K562 (cell line): ENCODE measurements around the gene UNC5C. TPM values are rescaled to one million over a fixed set of nuclear protein-coding genes. Genes with fewer than 3 reads are reported as not detected.

Source experiments
- ATAC-seq: fragments of 200-7000 bp; cut with Tn5 transposase; 3 replicates; pipeline ENCODE4 v1.9.1; 2020; ENCODE audit warnings: moderate library complexity
- Bru-seq: library from RNA; stranded (reverse); fragments of 400-500 nt; gene quantifications from one replicate; lab custom pipeline; 2021; lab: Mats Ljungman, UMichigan
- BruChase-seq, 2 experiments: library from RNA; stranded (reverse); fragments of 400-500 nt; gene quantifications; one replicate each; lab custom pipeline; 2021; lab: Mats Ljungman, UMichigan
- BruUV-seq: library from RNA; stranded (reverse); fragments of 400-500 nt; replicated peaks from 2 replicates; lab custom pipeline; 2021; lab: Mats Ljungman, UMichigan
- CTCF ChIA-PET: fragments of 300-600 bp; formaldehyde crosslinking; extraction: SDS; loops from one replicate; lab custom pipeline; 2021; ENCODE audit warnings: low intra/inter-chr PET ratio; lab: Yijun Ruan, JAX
- POLR2A ChIA-PET: fragments of 300-600, 350-650 bp; sonication (Branson Sonifier 250); formaldehyde crosslinking; extraction: SDS; loops from one replicate; lab custom pipeline; 2021; ENCODE audit warnings: antibody characterized with exemption, inconsistent platforms; lab: Yijun Ruan, JAX
- DNase-seq, 4 experiments: peaks; one replicate each; pipeline versions ENCODE4 v3.0.0 to v3.0.0-alpha.2; 2011 to 2018; ENCODE audit warnings: low spot score in 3 of 4, mixed read lengths in 3 of 4; ENCODE audit errors: extremely low read depth in 1 of 4
- FAIRE-seq: peaks from 2 replicates; lab custom pipeline; 2011; peaks lifted over from hg19 to GRCh38; lab: Jason Lieb, UNC
- H2AFZ ChIP-seq: 2 replicates; pipeline ENCODE4 v1.6.0; 2011; ENCODE audit warnings: low read depth, low read length, control low read depth, inconsistent platforms
- H3K27ac ChIP-seq: fragments of 200-600 bp; 3 replicates; pipeline ENCODE4 v1.8.0; 2011; ENCODE audit warnings: low read depth, mild to moderate bottlenecking, control low read depth, inconsistent platforms, low read length, moderate library complexity, mixed read lengths; ENCODE audit errors: extremely low read depth
- H3K27me3 ChIP-seq, 2 experiments: fragments of 300-600 bp in 1 of 2; 2 replicates in 1 of 2; 3 replicates in 1 of 2; pipeline versions ENCODE4 v1.6.0 to v1.8.0; 2011; ENCODE audit warnings: inconsistent platforms in 2 of 2, low read length in 2 of 2, mild to moderate bottlenecking in 1 of 2, mixed read lengths in 1 of 2, moderate library complexity in 1 of 2; ENCODE audit not compliant: control insufficient read depth in 2 of 2, insufficient read depth in 2 of 2
- H3K36me3 ChIP-seq: fragments of 300-600 bp; 3 replicates; pipeline ENCODE4 v1.8.0; 2011; ENCODE audit warnings: mild to moderate bottlenecking, low read length, inconsistent platforms; ENCODE audit not compliant: control insufficient read depth, insufficient read depth
- H3K4me1 ChIP-seq, 2 experiments: fragments of 200-600 bp in 1 of 2; replicated peaks in 1 of 2; 2 replicates in 1 of 2; 3 replicates in 1 of 2; pipeline versions ENCODE4 v1.5.1 to v1.8.0; 2011; ENCODE audit warnings: inconsistent platforms in 2 of 2, low read length in 2 of 2, mild to moderate bottlenecking in 1 of 2, mixed read lengths in 1 of 2, moderate library complexity in 1 of 2; ENCODE audit not compliant: control insufficient read depth in 2 of 2, insufficient read depth in 2 of 2
- H3K4me2 ChIP-seq: 2 replicates; pipeline ENCODE4 v1.6.1; 2011; ENCODE audit warnings: low read length, control low read depth, inconsistent platforms, mixed read lengths; ENCODE audit not compliant: insufficient read depth
- H3K4me3 ChIP-seq: fragments of 200-600 bp; sonication (generic), shearing (Covaris generic); 2 replicates; pipeline ENCODE4 v1.5.1; 2016; ENCODE audit warnings: control low read depth, inconsistent platforms
- H3K79me2 ChIP-seq: fragments of 200-600 bp; 3 replicates; pipeline ENCODE4 v1.8.0; 2011; ENCODE audit warnings: low read length, inconsistent platforms; ENCODE audit not compliant: control insufficient read depth, insufficient read depth
- H3K9ac ChIP-seq, 2 experiments: 2 replicates each; pipeline versions ENCODE4 v1.6.0 to v1.6.1; 2011; ENCODE audit warnings: low read depth in 2 of 2, low read length in 2 of 2, control low read depth in 1 of 2, inconsistent platforms in 1 of 2, mild to moderate bottlenecking in 1 of 2, mixed read lengths in 1 of 2; ENCODE audit not compliant: insufficient read depth in 1 of 2
- H3K9me1 ChIP-seq: one replicate; pipeline ENCODE4 v1.6.0; 2011; ENCODE audit warnings: inconsistent platforms, mild to moderate bottlenecking, low read length, moderate library complexity; ENCODE audit not compliant: control insufficient read depth, insufficient read depth
- H3K9me3 ChIP-seq: replicated peaks from 2 replicates; pipeline ENCODE4 v1.5.1; 2011; ENCODE audit warnings: low read depth, low read length, inconsistent platforms; ENCODE audit not compliant: control insufficient read depth, insufficient read depth
- H4K20me1 ChIP-seq: replicated peaks from 2 replicates; pipeline ENCODE4 v1.6.1; 2011; ENCODE audit warnings: low read length, inconsistent platforms, mixed read lengths; ENCODE audit not compliant: control insufficient read depth, insufficient read depth
- PHF20 ChIP-seq: fragments of 450-650 bp; IDR thresholded peaks from 2 replicates; pipeline ENCODE4 v1.6.1; 2018; ENCODE audit not compliant: partially characterized antibody
- RAD51 ChIP-seq: fragments of 450-650 bp; IDR thresholded peaks from 2 replicates; pipeline ENCODE4 v1.7.1; 2016; ENCODE audit warnings: low read depth, mild to moderate bottlenecking, borderline replicate concordance
- SP1 ChIP-seq: sonication (generic); formaldehyde crosslinking; IDR thresholded peaks from 2 replicates; pipeline ENCODE4 v1.8.1; 2022; ENCODE audit warnings: mild to moderate bottlenecking, missing genetic modification reagents
- ZKSCAN8 ChIP-seq: fragments of 200-800 bp; sonication (Bioruptor generic); IDR thresholded peaks from 2 replicates; pipeline ENCODE4 v1.6.1; 2016; ENCODE audit warnings: missing genetic modification characterization, missing compliant biosample characterization
- ZNF740 ChIP-seq, 3 experiments: fragments of 200-800 bp in 1 of 3; sonication (Bioruptor generic) in 1 of 3; sonication (generic) in 1 of 3; formaldehyde crosslinking in 1 of 3; IDR thresholded peaks; 2 replicates each; pipeline versions ENCODE4 v1.6.1 to v1.8.0; 2016 to 2022; ENCODE audit warnings: mild to moderate bottlenecking in 2 of 3, missing compliant biosample characterization in 2 of 3, missing genetic modification characterization in 2 of 3, missing genetic modification reagents in 1 of 3
- WGBS: fragments of 100-300 bp; shearing (Covaris generic); methylation state at CpG from one replicate; pipeline ENCODE4 v1.1.6; 2016; ENCODE audit warnings: low coverage, mixed read lengths; ENCODE audit not compliant: insufficient coverage; ENCODE audit errors: missing lambda C conversion rate; 5-methylcytosine and 5-hydroxymethylcytosine counted together
- in situ Hi-C: fragments of 300-500 bp; cut with MboI; formaldehyde crosslinking; loops from 4 replicates; pipeline ENCODE4 v1.15.0; 2018; ENCODE audit warnings: inconsistent platforms, mixed read lengths
- intact Hi-C: fragments of 100-400 bp; cut with micrococcal nuclease; formaldehyde crosslinking; loops from 2 replicates; pipeline ENCODE4 v1.14.2; 2022
- long read RNA-seq, 3 experiments: library from polyadenylated mRNA in 2 of 3; library from RNA in 1 of 3; unstranded in 2 of 3; stranded (forward) in 1 of 3; transcript quantifications; one replicate each; pipeline ENCODE4 v2.0.0, GENCODE V29; 2019 to 2022
- polyA minus RNA-seq, 3 experiments: library from RNA; depleted of rRNA, polyadenylated mRNA; stranded (reverse); fragments of >200 nt; gene quantifications; 2 replicates each; pipeline ENCODE4 v1.2.3, GENCODE V29; 2011
- polyA plus RNA-seq, 8 experiments: library from polyadenylated mRNA; depleted of rRNA in 4 of 8; stranded (reverse) in 5 of 8; unstranded in 3 of 8; fragments of >200 nt; fragmentation: Nextera tagmentation in 2 of 8; fragmentation: Illumina TruSeq in 1 of 8; extraction: Ambion mirVana in 2 of 8; extraction: Trizol in 1 of 8; gene quantifications; 2 replicates each; pipeline versions ENCODE4 v1.2.1 to v1.2.3, GENCODE V29; 2011 to 2014; ENCODE audit warnings: inconsistent platforms in 1 of 8, missing spikeins in 1 of 8
- total RNA-seq, 7 experiments: library from RNA; depleted of rRNA in 6 of 7; stranded (reverse); fragments of >200 nt in 6 of 7; fragmentation: Illumina TruSeq in 2 of 7; extraction: Trizol in 2 of 7; gene quantifications; 2 replicates each; pipeline versions ENCODE4 v1.2.1 to v1.2.3, GENCODE V29; 2011 to 2021; ENCODE audit warnings: low replicate concordance in 1 of 7

Gene UNC5C
- total RNA-seq (2011; cell fraction: chromatin; rRNA removed; ENCODE audit: low replicate concordance), result not detected in 2 replicates
- under 0.01 TPM in 1 of 2 replicates, not detected in the other for total RNA-seq (2011; cell fraction: nucleolus; rRNA removed)
- total RNA-seq (2011; cell fraction: nucleoplasm; rRNA removed), result not detected in 2 replicates
- total RNA-seq (2014; rRNA removed), result 0.05 and 0.12 TPM in 2 replicates
- 0.03 and 0.04 TPM in 2 replicates for total RNA-seq (2014; rRNA removed; fragmentation: Illumina TruSeq; extraction: Trizol)
- 0.04 TPM in 2 replicates for total RNA-seq (2015; rRNA removed; fragmentation: Illumina TruSeq; extraction: Trizol)
- 0.02 TPM in 2 replicates for total RNA-seq (2021)
- polyA plus RNA-seq (2011; rRNA removed), result 0.10 and 0.99 TPM in 2 replicates
- 0.01 and 1.0 TPM in 2 replicates for polyA plus RNA-seq (2011; cell fraction: cytosol; rRNA removed)
- 0.11 and 0.98 TPM in 2 replicates for polyA plus RNA-seq (2011; cell fraction: nucleus; rRNA removed)
- polyA plus RNA-seq (2012), result 0.01 and 0.04 TPM in 2 replicates
- polyA plus RNA-seq (2014; fragmentation: Illumina TruSeq; extraction: Trizol), result 0.03 TPM in 1 of 2 replicates, not detected in the other
- under 1 TPM in 1 of 2 experiments, not detected in 1; under 0.01 TPM for polyA plus RNA-seq (2014; fragmentation: Nextera tagmentation; extraction: Ambion mirVana)
- 0.01 TPM in 1 of 2 replicates, not detected in the other for polyA plus RNA-seq (2014; rRNA removed)
- 0.11 and 4.3 TPM in 2 replicates for polyA minus RNA-seq (2011; rRNA and poly(A)+ RNA removed)
- 0.91 TPM in 1 of 2 replicates, not detected in the other for polyA minus RNA-seq (2011; cell fraction: cytosol; rRNA and poly(A)+ RNA removed)
- polyA minus RNA-seq (2011; cell fraction: nucleus; rRNA and poly(A)+ RNA removed), result 0.27 and 6.1 TPM in 2 replicates
- percentile 5 among the genes with signal in this experiment for Bru-seq, nascent RNA
- percentile 2 among the genes with signal in this experiment for BruChase-seq, experiment 1, labeled RNA remaining after a 2-hour chase
- BruChase-seq, experiment 2, labeled RNA remaining after a 6-hour chase, result percentile 4 among the genes with signal in this experiment
- long read RNA-seq, experiment 1, result 0 reads
- long read RNA-seq, experiment 2, result 0 reads
- long read RNA-seq, experiment 3, result 0 reads

DNA sequence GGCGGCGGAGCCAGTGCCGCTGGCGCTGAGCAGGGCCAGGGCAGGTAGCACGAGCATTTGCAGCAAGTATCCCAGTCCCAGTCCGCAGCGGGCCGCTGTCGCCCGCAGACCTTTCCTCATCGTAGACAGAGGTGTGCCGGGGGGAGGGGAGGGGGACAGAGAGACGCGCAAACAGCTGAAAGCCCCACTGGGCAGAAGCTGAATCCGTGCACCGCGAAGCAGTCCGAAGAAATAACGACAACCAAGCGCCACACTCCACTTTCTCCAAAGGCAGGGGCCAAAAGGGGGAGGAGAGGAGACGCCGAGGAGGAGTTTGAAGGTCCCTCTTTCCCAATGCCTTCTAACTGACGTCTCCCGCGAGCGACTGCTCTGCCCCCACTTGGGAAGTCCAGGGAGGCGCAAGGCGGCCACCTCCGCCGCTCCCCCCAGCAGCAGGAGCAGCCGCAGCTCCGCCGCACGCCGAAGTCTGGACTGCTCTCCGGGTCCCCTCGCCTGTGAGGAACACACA, at the start of gene UNC5C:
Gene UNC5C (minus strand): TSS at position 236 of the 508 bp plus-strand sequence.
- H3K4me3 ChIP-seq, result no peak within 1 kb of the TSS
- intact Hi-C loops (no loop called here), in situ Hi-C loops (no loop called here)
- no peaks in the 10 kb centered on the region for H3K9me1 ChIP-seq
- ChIA-PET POLR2A (no interaction called here), CTCF (no interaction called here)
- H4K20me1 ChIP-seq, result no peaks in the 10 kb centered on the region
- H3K4me1 ChIP-seq, result peaks cover 0 to 12% of the 10 kb centered on the region in 2 experiments; a peak in 2 of 5 replicates
- no peak within 1 kb of the TSS for H2AFZ ChIP-seq
- H3K36me3 ChIP-seq, result no peaks in the 10 kb centered on the region
- no peak within 1 kb of the TSS for H3K27ac ChIP-seq
- WGBS, result 5% methylated on average over 19 of the region's 37 CpGs
- peak; percentile 36; the same call in 1 of the 3 replicates for ATAC-seq
- no peaks in the 10 kb centered on the region for H3K9me3 ChIP-seq
- H3K79me2 ChIP-seq, result no peaks in the 10 kb centered on the region
- peaks cover 8 to 26% of the 10 kb centered on the region in 2 experiments; a peak in 4 of 5 replicates for H3K27me3 ChIP-seq
- TF ChIP-seq ZKSCAN8 (CRISPR knock-in tag), result no peak
- 0 out of 2 replicates have a peak, but pooled peaks have one; percentile 22 for TF ChIP-seq ZNF740 (CRISPR knock-in tag; IDR thresholded peaks at IDR 0.05)
- no peak for TF ChIP-seq ZNF740 (tag; IDR thresholded peaks at IDR 0.05)
- TF ChIP-seq SP1 (CRISPR knock-in tag), result no peak
- TF ChIP-seq PHF20, result no peak
- no peak for TF ChIP-seq RAD51
- BruUV-seq, result no TSS peak
- no peak for DNase-seq
- no peak within 1 kb of the TSS; a peak in 1 of 4 replicates for H3K9ac ChIP-seq
- no peak for FAIRE-seq
- no peak within 1 kb of the TSS for H3K4me2 ChIP-seq
